OCI-LY1 (cell line): ENCODE measurements around the gene RASGEF1B.

ENCODE experiments used
- CTCF ChIP-seq: fragments of 200-600 bp; sonication (generic), shearing (Covaris generic); IDR thresholded peaks from 2 replicates; pipeline ENCODE4 v1.5.1; 2017; ENCODE audit warnings: mild to moderate bottlenecking, antibody characterized with exemption, low read length, moderate library complexity, mixed read lengths
- EZH2 ChIP-seq: fragments of 200-600 bp; sonication (generic), shearing (Covaris generic); IDR thresholded peaks from 2 replicates; pipeline ENCODE4 v1.8.0; 2017; ENCODE audit warnings: borderline replicate concordance, mixed run types, mild to moderate bottlenecking, antibody characterized with exemption, low read length, moderate library complexity, mixed read lengths

GRCh38 chr4:81469781-81470455 is 1.8 kb downstream of the RASGEF1B start:
- no peak for TF ChIP-seq CTCF
- TF ChIP-seq EZH2: no peak
